Measurements from ENCODE around the gene PPA2. TPM values are rescaled to one million over a fixed set of nuclear protein-coding genes. Genes with fewer than 3 reads are reported as not detected.
"Not testable (repeated sequence)": the region's sequence is repeated elsewhere in the genome, so short reads cannot be mapped to it uniquely, and the experiment has no call there.

PPA2 gene
- total RNA-seq, 6 donors from 2014 or later, result 40.9 to 106 (median 60.9) TPM

- Histone ChIP-seq H3K27me3 (no peaks in the 10 kb centered on the region), H3K4me1 (peaks cover 24 to 31% (median 26%) of the 10 kb centered on the region in 4 donors), H3K27ac (peak overlapping the region; percentile 47 to 100 (median 98)), H3K36me3 (peaks cover 0 to 5% (median 0%) of the 10 kb centered on the region in 4 donors), H3K4me3 (peak overlapping the region in 2 of 4 donors; percentile 86 to 88), H3K9me3 (no peaks in the 10 kb centered on the region)
- 9 to 10% methylated on average over 10 of the region's 10 CpGs for WGBS, 2 donors
- peak in 1 of 2 donors; percentile 80 for DNase-seq
- ATAC-seq (ENCODE audit: low FRiP score in 2 of 2), result peak; percentile 63 to 76
- no peak for TF ChIP-seq POLR2A (IDR thresholded peaks at IDR 0.05)
- TF ChIP-seq, protein P1, sequence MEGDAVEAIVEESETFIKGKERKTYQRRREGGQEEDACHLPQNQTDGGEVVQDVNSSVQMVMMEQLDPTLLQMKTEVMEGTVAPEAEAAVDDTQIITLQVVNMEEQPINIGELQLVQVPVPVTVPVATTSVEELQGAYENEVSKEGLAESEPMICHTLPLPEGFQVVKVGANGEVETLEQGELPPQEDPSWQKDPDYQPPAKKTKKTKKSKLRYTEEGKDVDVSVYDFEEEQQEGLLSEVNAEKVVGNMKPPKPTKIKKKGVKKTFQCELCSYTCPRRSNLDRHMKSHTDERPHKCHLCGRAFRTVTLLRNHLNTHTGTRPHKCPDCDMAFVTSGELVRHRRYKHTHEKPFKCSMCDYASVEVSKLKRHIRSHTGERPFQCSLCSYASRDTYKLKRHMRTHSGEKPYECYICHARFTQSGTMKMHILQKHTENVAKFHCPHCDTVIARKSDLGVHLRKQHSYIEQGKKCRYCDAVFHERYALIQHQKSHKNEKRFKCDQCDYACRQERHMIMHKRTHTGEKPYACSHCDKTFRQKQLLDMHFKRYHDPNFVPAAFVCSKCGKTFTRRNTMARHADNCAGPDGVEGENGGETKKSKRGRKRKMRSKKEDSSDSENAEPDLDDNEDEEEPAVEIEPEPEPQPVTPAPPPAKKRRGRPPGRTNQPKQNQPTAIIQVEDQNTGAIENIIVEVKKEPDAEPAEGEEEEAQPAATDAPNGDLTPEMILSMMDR (IDR thresholded peaks at IDR 0.05), result peak; percentile 63 to 80 (median 72)
Measured at GRCh38 chr4:105471566-105472176, 2.2 kb downstream of the PPA2 start.

- TF ChIP-seq POLR2A (IDR thresholded peaks at IDR 0.05) (no peak), EP300 (IDR thresholded peaks at IDR 0.05) (no peak), POLR2AphosphoS5 (IDR thresholded peaks at IDR 0.05) (no peak)
- TF ChIP-seq, protein P1 (IDR thresholded peaks at IDR 0.05), result no peak
- H3K36me3 ChIP-seq, result peaks cover 0 to 11% (median 2%) of the 10 kb centered on the region in 4 donors
- no peaks in the 10 kb centered on the region for H3K27me3 ChIP-seq
- ATAC-seq (ENCODE audit: low FRiP score in 2 of 2) (no peak), DNase-seq (no peak)
- 71 to 78% methylated on average over 6 of the region's 6 CpGs for WGBS, 2 donors
- peak overlapping the region in 3 of 4 donors; percentile 20 to 97 (median 47) for H3K27ac ChIP-seq
- no peaks in the 10 kb centered on the region for H3K9me3 ChIP-seq
- peaks cover 24 to 31% (median 26%) of the 10 kb centered on the region in 4 donors for H3K4me1 ChIP-seq
- no peak overlapping the region for H3K4me3 ChIP-seq
Measured at GRCh38 chr4:105470766-105471165, 3.1 kb downstream of the PPA2 start.

DNA sequence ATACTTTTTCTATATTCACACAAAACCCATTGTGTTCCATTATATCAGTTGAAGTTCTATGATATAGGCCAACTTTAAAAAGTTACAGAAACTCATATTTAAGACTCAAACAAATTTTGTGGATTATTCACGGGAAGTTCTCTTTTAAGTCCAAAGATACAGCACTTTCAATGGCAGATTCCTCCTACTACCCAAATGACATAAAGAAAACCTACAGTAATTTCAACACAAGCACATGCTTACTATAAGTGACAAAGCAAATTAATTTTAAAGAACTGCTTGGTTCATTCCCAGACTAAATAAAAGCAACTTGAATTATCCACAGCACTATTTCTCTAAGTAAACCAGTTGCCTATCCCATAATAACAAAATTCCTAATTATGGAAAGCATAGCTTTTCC is 4.1 kb downstream of the PPA2 start:
- H3K27me3 ChIP-seq, result no peaks in the 10 kb centered on the region
- TF ChIP-seq POLR2AphosphoS5 (IDR thresholded peaks at IDR 0.05) (no peak), EP300 (IDR thresholded peaks at IDR 0.05) (no peak), POLR2A (IDR thresholded peaks at IDR 0.05) (no peak)
- TF ChIP-seq, protein P1 (IDR thresholded peaks at IDR 0.05), result no peak
- DNase-seq, result no peak
- 77 to 84% methylated on average over 1 of the region's 1 CpG for WGBS, 2 donors
- H3K9me3 ChIP-seq, result no peaks in the 10 kb centered on the region
- no peak for ATAC-seq (ENCODE audit: low FRiP score in 2 of 2)
- peaks cover 24 to 31% (median 26%) of the 10 kb centered on the region in 4 donors for H3K4me1 ChIP-seq
- H3K36me3 ChIP-seq, result peaks cover 0 to 15% (median 2%) of the 10 kb centered on the region in 4 donors
- H3K4me3 ChIP-seq, result no peak overlapping the region
- H3K27ac ChIP-seq, result no peak overlapping the region

DNA sequence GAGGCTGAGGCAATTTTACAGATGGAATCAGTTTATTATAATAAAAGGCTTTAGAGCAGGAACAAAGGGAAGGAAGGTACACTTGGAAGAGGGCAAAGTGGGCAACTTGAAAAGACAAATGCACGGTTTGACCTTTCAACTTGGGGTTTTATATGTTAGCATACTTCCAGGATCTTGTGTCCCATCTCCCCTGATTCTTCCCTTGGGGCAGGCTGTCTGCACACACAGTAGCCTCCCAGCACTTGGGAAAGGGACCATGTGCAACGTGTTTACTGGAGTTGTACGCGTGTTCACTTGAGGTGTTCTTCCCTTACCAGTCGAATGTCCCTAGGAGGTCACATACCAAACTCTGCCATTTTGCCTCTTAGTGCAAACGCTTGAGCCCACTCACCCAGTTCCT is 7.3 kb downstream of the PPA2 start:
- TF ChIP-seq EP300 (IDR thresholded peaks at IDR 0.05) (no peak), POLR2AphosphoS5 (IDR thresholded peaks at IDR 0.05) (no peak), POLR2A (IDR thresholded peaks at IDR 0.05) (no peak)
- TF ChIP-seq, protein P1 (IDR thresholded peaks at IDR 0.05), result no peak
- no peaks in the 10 kb centered on the region for H3K9me3 ChIP-seq
- DNase-seq (no peak), ATAC-seq (ENCODE audit: low FRiP score in 2 of 2) (no peak)
- H3K27ac ChIP-seq, result no peak overlapping the region
- H3K27me3 ChIP-seq, result no peaks in the 10 kb centered on the region
- H3K36me3 ChIP-seq, result peaks cover 0 to 15% (median 2%) of the 10 kb centered on the region in 4 donors
- 98% methylated on average over 6 of the region's 6 CpGs for WGBS, 2 donors
- H3K4me1 ChIP-seq, result peaks cover 7 to 17% (median 10%) of the 10 kb centered on the region in 4 donors
- no peak overlapping the region for H3K4me3 ChIP-seq

DNA sequence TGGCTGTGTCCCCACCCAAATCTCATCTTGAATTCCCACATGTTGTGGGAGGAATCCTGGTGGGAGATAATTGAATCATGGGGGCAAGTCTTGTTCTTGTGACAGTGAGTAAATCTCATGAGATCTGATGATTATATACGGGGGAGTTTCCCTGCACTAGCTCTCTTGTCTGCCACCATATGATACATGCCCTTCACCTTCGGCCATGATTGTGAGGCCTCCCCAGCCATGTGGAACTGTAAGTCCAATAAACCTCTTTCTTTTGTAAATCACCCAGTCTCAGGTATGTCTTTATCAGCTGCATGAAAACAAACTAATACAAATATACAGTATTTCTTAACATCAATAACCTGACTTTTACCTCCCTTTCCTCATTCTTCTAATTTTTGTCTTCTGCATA is 9.3 kb downstream of the PPA2 start:
- Histone ChIP-seq H3K36me3 (peaks cover 0 to 15% (median 2%) of the 10 kb centered on the region in 4 donors), H3K4me1 (peaks cover 0 to 13% (median 0%) of the 10 kb centered on the region in 4 donors)
- H3K9me3 ChIP-seq; DNase-seq; H3K27ac ChIP-seq; H3K4me3 ChIP-seq; H3K27me3 ChIP-seq; ATAC-seq (ENCODE audit: low FRiP score in 2 of 2): not testable (repeated sequence)
- WGBS, 2 donors, result 100% methylated on average over 2 of the region's 2 CpGs

Data from upper lobe of left lung (tissue), 6 donors.